ENCODE data around the gene CARMIL1. TPM values are rescaled to one million over a fixed set of nuclear protein-coding genes. Genes with fewer than 3 reads are reported as not detected.

Gene CARMIL1
- total and polyA plus RNA-seq, 3 experiments from 2014 or later = 1.8 to 2.9 TPM; not detected in 1

- Histone ChIP-seq H3K4me3 (ENCODE audit: low read length) (no peak overlapping the region), H3K27ac (ENCODE audit: low read depth, low read length) (no peak overlapping the region), H3K27me3 (ENCODE audit: insufficient read depth, low read length, poor library complexity, severe bottlenecking) (no peaks in the 10 kb centered on the region), H3K36me3 (ENCODE audit: insufficient read depth, low read length) (no peaks in the 10 kb centered on the region), H3K9me3 (ENCODE audit: low read length) (no peaks in the 10 kb centered on the region), H3K4me1 (ENCODE audit: insufficient read depth, low read length) (no peaks in the 10 kb centered on the region)
- POLR2A ChIA-PET = no interaction called here
- H3K36me3 Mint-ChIP-seq = peaks cover 0 to 3% (median 0%) of the 10 kb centered on the region in 3 donors
- CTCF ChIA-PET = interaction anchor here (1.5 kb wide), 1 partner anchor 15 kb away, joined by 4 read pairs; no protein-coding TSS in a partner anchor
- DNase-seq = no peak
- no peaks in the 10 kb centered on the region for H3K9me3 Mint-ChIP-seq
- no peak overlapping the region for H3K27ac Mint-ChIP-seq
- peaks cover 0 to 4% of the 10 kb centered on the region in 2 donors for H3K27me3 Mint-ChIP-seq
- no peak overlapping the region for H3K4me3 Mint-ChIP-seq
- H3K4me1 Mint-ChIP-seq = no peaks in the 10 kb centered on the region
These were observed 226.8 kb downstream of the CARMIL1 start for GRCh38 chr6:25506020-25506419.

GRCh38 chr6:25508051-25508450 is 228.9 kb downstream of the CARMIL1 start:
- ChIA-PET CTCF (no interaction called here), POLR2A (no interaction called here)
- H3K4me3 ChIP-seq (ENCODE audit: low read length) = no peak overlapping the region

DNA sequence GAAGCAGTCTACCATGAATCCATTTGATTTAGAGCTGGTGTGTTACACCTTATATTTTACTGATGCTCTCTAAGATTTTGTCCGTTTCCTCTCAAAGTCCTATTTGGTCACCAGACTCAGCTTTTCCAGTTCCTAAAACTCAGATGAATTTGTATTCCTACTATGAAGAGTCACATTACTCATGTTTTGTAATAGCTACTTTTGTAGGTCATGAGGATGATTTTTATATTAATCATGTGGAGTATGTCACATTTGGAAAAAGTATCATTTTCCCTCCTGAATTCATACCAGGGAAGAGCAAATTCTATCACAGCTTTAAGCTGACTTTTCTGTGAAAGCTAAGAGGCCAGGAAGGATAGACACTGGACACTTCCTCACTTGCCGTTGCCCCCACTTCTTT is 232.2 kb downstream of the CARMIL1 start:
- no peak overlapping the region for H3K4me3 ChIP-seq (ENCODE audit: low read length)
- ChIA-PET POLR2A (interaction anchor here (0.5 kb wide), 1 partner anchor 33 kb away, joined by 3 read pairs; no protein-coding TSS in a partner anchor), CTCF (no interaction called here)
- Mint-ChIP-seq H3K27ac (no peak overlapping the region), H3K9me3 (no peaks in the 10 kb centered on the region), H3K4me3 (no peak overlapping the region), H3K36me3 (peaks cover 0 to 8% (median 6%) of the 10 kb centered on the region in 3 donors), H3K4me1 (no peaks in the 10 kb centered on the region), H3K27me3 (peaks cover 0 to 8% of the 10 kb centered on the region in 2 donors)
- H3K9me3 ChIP-seq (ENCODE audit: low read length) = no peaks in the 10 kb centered on the region
- no peaks in the 10 kb centered on the region for H3K4me1 ChIP-seq (ENCODE audit: insufficient read depth, low read length)
- no peaks in the 10 kb centered on the region for H3K27me3 ChIP-seq (ENCODE audit: insufficient read depth, low read length, poor library complexity, severe bottlenecking)
- H3K36me3 ChIP-seq (ENCODE audit: insufficient read depth, low read length) = no peaks in the 10 kb centered on the region
- H3K27ac ChIP-seq (ENCODE audit: low read depth, low read length) = no peak overlapping the region
- no peak for DNase-seq

More at GRCh38 chr6:25508051-25508450, 228.9 kb downstream of the CARMIL1 start:
- Mint-ChIP-seq H3K4me1 (no peaks in the 10 kb centered on the region), H3K9me3 (no peaks in the 10 kb centered on the region), H3K27me3 (peaks cover 0 to 4% of the 10 kb centered on the region in 2 donors), H3K27ac (no peak overlapping the region), H3K4me3 (no peak overlapping the region), H3K36me3 (peaks cover 0 to 3% (median 0%) of the 10 kb centered on the region in 3 donors)
- no peak overlapping the region for H3K27ac ChIP-seq (ENCODE audit: low read depth, low read length)
- H3K4me1 ChIP-seq (ENCODE audit: insufficient read depth, low read length) = no peaks in the 10 kb centered on the region
- H3K27me3 ChIP-seq (ENCODE audit: insufficient read depth, low read length, poor library complexity, severe bottlenecking) = no peaks in the 10 kb centered on the region
- H3K36me3 ChIP-seq (ENCODE audit: insufficient read depth, low read length) = no peaks in the 10 kb centered on the region
- H3K9me3 ChIP-seq (ENCODE audit: low read length) = no peaks in the 10 kb centered on the region
- DNase-seq = no peak

GRCh38 chr6:25512560-25512959 is 233.4 kb downstream of the CARMIL1 start:
- no peak for DNase-seq
- Mint-ChIP-seq H3K27me3 (peaks cover 0 to 8% of the 10 kb centered on the region in 2 donors), H3K27ac (no peak overlapping the region), H3K36me3 (peaks cover 0 to 14% (median 8%) of the 10 kb centered on the region in 3 donors), H3K9me3 (no peaks in the 10 kb centered on the region), H3K4me3 (no peak overlapping the region), H3K4me1 (no peaks in the 10 kb centered on the region)
- POLR2A ChIA-PET = interaction anchor here (0.5 kb wide), 1 partner anchor 54 kb away, joined by 3 read pairs; no protein-coding TSS in a partner anchor
- Histone ChIP-seq H3K4me3 (ENCODE audit: low read length) (no peak overlapping the region), H3K9me3 (ENCODE audit: low read length) (no peaks in the 10 kb centered on the region), H3K27ac (ENCODE audit: low read depth, low read length) (no peak overlapping the region), H3K4me1 (ENCODE audit: insufficient read depth, low read length) (no peaks in the 10 kb centered on the region), H3K27me3 (ENCODE audit: insufficient read depth, low read length, poor library complexity, severe bottlenecking) (no peaks in the 10 kb centered on the region), H3K36me3 (ENCODE audit: insufficient read depth, low read length) (no peaks in the 10 kb centered on the region)
- CTCF ChIA-PET = interaction anchor here (1.0 kb wide), 1 partner anchor 234 kb away, joined by 4 read pairs; the partner anchor contains the start of gene CARMIL1

- Mint-ChIP-seq H3K27me3 (peaks cover 0 to 2% of the 10 kb centered on the region in 2 donors), H3K9me3 (no peaks in the 10 kb centered on the region), H3K36me3 (peaks cover 0 to 33% (median 12%) of the 10 kb centered on the region in 3 donors), H3K4me3 (no peak overlapping the region), H3K4me1 (no peaks in the 10 kb centered on the region), H3K27ac (no peak overlapping the region)
- no peaks in the 10 kb centered on the region for H3K4me1 ChIP-seq (ENCODE audit: insufficient read depth, low read length)
- H3K4me3 ChIP-seq (ENCODE audit: low read length) = no peak overlapping the region
- H3K36me3 ChIP-seq (ENCODE audit: insufficient read depth, low read length) = no peaks in the 10 kb centered on the region
- H3K9me3 ChIP-seq (ENCODE audit: low read length) = no peaks in the 10 kb centered on the region
- ChIA-PET CTCF (interaction anchor here (1.7 kb wide), 1 partner anchor 10 kb away, joined by 4 read pairs; no protein-coding TSS in a partner anchor), POLR2A (interaction anchor here (0.6 kb wide), 1 partner anchor 11 kb away, joined by 3 read pairs; no protein-coding TSS in a partner anchor)
- no peaks in the 10 kb centered on the region for H3K27me3 ChIP-seq (ENCODE audit: insufficient read depth, low read length, poor library complexity, severe bottlenecking)
- no peak overlapping the region for H3K27ac ChIP-seq (ENCODE audit: low read depth, low read length)
- no peak for DNase-seq
These were observed 240.7 kb downstream of the CARMIL1 start for GRCh38 chr6:25519856-25520255.

DNA sequence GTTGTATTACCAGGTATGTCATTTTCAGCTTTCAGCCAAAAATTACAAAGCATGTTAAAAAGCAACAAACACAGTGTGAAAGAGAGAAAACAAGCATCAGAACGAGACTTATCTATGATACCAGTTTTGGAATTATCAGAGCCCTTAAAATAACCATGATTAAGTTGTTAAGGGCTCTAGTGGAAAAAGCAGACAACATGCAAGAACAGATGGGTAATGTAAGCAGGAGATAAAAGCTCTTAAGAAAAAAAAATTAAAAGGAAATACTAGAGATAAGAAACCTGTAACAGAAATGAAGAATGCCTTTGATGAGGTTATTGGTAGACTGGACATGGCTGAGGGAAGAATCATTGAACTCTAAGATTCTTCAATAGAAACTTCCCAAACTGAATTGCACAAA is 245.4 kb downstream of the CARMIL1 start:
- no peak overlapping the region for H3K4me3 Mint-ChIP-seq
- no peak overlapping the region for H3K27ac ChIP-seq (ENCODE audit: low read depth, low read length)
- ChIA-PET CTCF (no interaction called here), POLR2A (no interaction called here)
- no peak overlapping the region for H3K27ac Mint-ChIP-seq
- H3K9me3 Mint-ChIP-seq = no peaks in the 10 kb centered on the region
- H3K4me3 ChIP-seq (ENCODE audit: low read length) = no peak overlapping the region
- H3K36me3 Mint-ChIP-seq = peaks cover 0 to 14% (median 5%) of the 10 kb centered on the region in 3 donors
- no peaks in the 10 kb centered on the region for H3K27me3 ChIP-seq (ENCODE audit: insufficient read depth, low read length, poor library complexity, severe bottlenecking)
- no peaks in the 10 kb centered on the region for H3K4me1 ChIP-seq (ENCODE audit: insufficient read depth, low read length)
- peaks cover 0 to 2% of the 10 kb centered on the region in 2 donors for H3K27me3 Mint-ChIP-seq
- no peak for DNase-seq
- no peaks in the 10 kb centered on the region for H3K4me1 Mint-ChIP-seq
- no peaks in the 10 kb centered on the region for H3K9me3 ChIP-seq (ENCODE audit: low read length)
- no peaks in the 10 kb centered on the region for H3K36me3 ChIP-seq (ENCODE audit: insufficient read depth, low read length)

- POLR2A ChIA-PET = no interaction called here
- Histone ChIP-seq H3K27me3 (ENCODE audit: insufficient read depth, low read length, poor library complexity, severe bottlenecking) (no peaks in the 10 kb centered on the region), H3K36me3 (ENCODE audit: insufficient read depth, low read length) (no peaks in the 10 kb centered on the region), H3K27ac (ENCODE audit: low read depth, low read length) (no peak overlapping the region), H3K9me3 (ENCODE audit: low read length) (no peaks in the 10 kb centered on the region), H3K4me3 (ENCODE audit: low read length) (no peak overlapping the region), H3K4me1 (ENCODE audit: insufficient read depth, low read length) (no peaks in the 10 kb centered on the region)
- CTCF ChIA-PET = no interaction called here
- Mint-ChIP-seq H3K9me3 (no peaks in the 10 kb centered on the region), H3K36me3 (peaks cover 0 to 14% (median 5%) of the 10 kb centered on the region in 3 donors), H3K4me1 (no peaks in the 10 kb centered on the region), H3K27ac (no peak overlapping the region), H3K4me3 (no peak overlapping the region), H3K27me3 (peaks cover 0 to 2% of the 10 kb centered on the region in 2 donors)
- no peak for DNase-seq
These were observed 245.9 kb downstream of the CARMIL1 start for GRCh38 chr6:25525078-25525477.

- Histone ChIP-seq H3K27me3 (ENCODE audit: insufficient read depth, low read length, poor library complexity, severe bottlenecking) (no peaks in the 10 kb centered on the region), H3K4me3 (ENCODE audit: low read length) (no peak overlapping the region), H3K36me3 (ENCODE audit: insufficient read depth, low read length) (no peaks in the 10 kb centered on the region), H3K9me3 (ENCODE audit: low read length) (no peaks in the 10 kb centered on the region), H3K27ac (ENCODE audit: low read depth, low read length) (no peak overlapping the region), H3K4me1 (ENCODE audit: insufficient read depth, low read length) (no peaks in the 10 kb centered on the region)
- ChIA-PET POLR2A (no interaction called here), CTCF (interaction anchor here (1.0 kb wide), 1 partner anchor 22 kb away, joined by 5 read pairs; no protein-coding TSS in a partner anchor)
- no peaks in the 10 kb centered on the region for H3K4me1 Mint-ChIP-seq
- peaks cover 4 to 13% (median 10%) of the 10 kb centered on the region in 3 donors for H3K36me3 Mint-ChIP-seq
- H3K9me3 Mint-ChIP-seq = no peaks in the 10 kb centered on the region
- peaks cover 0 to 9% of the 10 kb centered on the region in 2 donors for H3K27me3 Mint-ChIP-seq
- H3K27ac Mint-ChIP-seq = no peak overlapping the region
- DNase-seq = no peak
- no peak overlapping the region for H3K4me3 Mint-ChIP-seq
These were observed 255.9 kb downstream of the CARMIL1 start for GRCh38 chr6:25534942-25535631.
